HepG2 (cell line): ENCODE data around the gene MYO6.

Experiments
- BHLHE40 ChIP-seq: IDR thresholded peaks from 2 replicates; pipeline ENCODE4 v1.6.1; 2011; ENCODE audit warnings: low read length, improper control_type of control experiment
- CTCF ChIP-seq: sonication (generic); formaldehyde crosslinking; IDR thresholded peaks from 2 replicates; pipeline ENCODE4 v1.5.0; 2020; ENCODE audit warnings: mild to moderate bottlenecking, missing genetic modification reagents, moderate library complexity
- EHMT2 ChIP-seq: fragments of 200-600 bp; sonication (generic); IDR thresholded peaks from 2 replicates; pipeline ENCODE4 v1.7.0; 2017; ENCODE audit warnings: antibody characterized with exemption, low read depth, low read length, borderline replicate concordance
- FOXO4 ChIP-seq: sonication (generic); formaldehyde crosslinking; conservative IDR thresholded peaks from 2 replicates; pipeline ENCODE4 v1.8.1; 2023; ENCODE audit warnings: missing genetic modification reagents
- HINFP ChIP-seq: sonication (generic); formaldehyde crosslinking; IDR thresholded peaks from 2 replicates; pipeline ENCODE4 v1.4.0; 2020; ENCODE audit warnings: low read depth, mild to moderate bottlenecking, missing genetic modification reagents
- NFKB2 ChIP-seq: sonication (generic); formaldehyde crosslinking; IDR thresholded peaks from 2 replicates; pipeline ENCODE4 v1.4.0; 2020; ENCODE audit warnings: missing genetic modification reagents, borderline replicate concordance
- RFX5 ChIP-seq: IDR thresholded peaks from 2 replicates; pipeline ENCODE4 v1.6.1; 2011; ENCODE audit warnings: low read depth, low read length, improper control_type of control experiment
- SMAD1 ChIP-seq: sonication (generic); formaldehyde crosslinking; IDR thresholded peaks from 2 replicates; pipeline ENCODE4 v1.4.0; 2020; ENCODE audit warnings: missing genetic modification reagents, low read depth, mild to moderate bottlenecking, borderline replicate concordance
- ZNF224 ChIP-seq: sonication (generic); formaldehyde crosslinking; IDR thresholded peaks from 2 replicates; pipeline ENCODE4 v1.5.0; 2020; ENCODE audit warnings: mild to moderate bottlenecking, missing genetic modification reagents
- ZNF646 ChIP-seq: sonication (generic); formaldehyde crosslinking; IDR thresholded peaks from 2 replicates; pipeline ENCODE4 v1.9.0; 2021; ENCODE audit warnings: mild to moderate bottlenecking, missing genetic modification reagents
- ZNF672 ChIP-seq: sonication (generic); formaldehyde crosslinking; IDR thresholded peaks from 2 replicates; pipeline ENCODE4 v1.8.1; 2022; ENCODE audit warnings: missing genetic modification reagents

- TF ChIP-seq CTCF (CRISPR knock-in tag) = no peak
- no peak for TF ChIP-seq ZNF646 (CRISPR knock-in tag)
- no peak for TF ChIP-seq RFX5
- TF ChIP-seq EHMT2 = no peak
- TF ChIP-seq BHLHE40 = no peak
- no peak for TF ChIP-seq SMAD1 (CRISPR knock-in tag)
- TF ChIP-seq ZNF224 (CRISPR knock-in tag) = no peak
- TF ChIP-seq FOXO4 (CRISPR knock-in tag) = no peak
- TF ChIP-seq HINFP (CRISPR knock-in tag) = no peak
- no peak for TF ChIP-seq ZNF672 (CRISPR knock-in tag)
- TF ChIP-seq NFKB2 (CRISPR knock-in tag) = no peak
Measured at GRCh38 chr6:75727206-75727605, 21.8 kb upstream of the MYO6 start.
